ENCODE measurements around the gene SYTL3.

- TF ChIP-seq CBX2 (IDR thresholded peaks at IDR 0.05; ENCODE audit: insufficient read depth, low read length, poor library complexity, severe bottlenecking) (no peak), ZNF184 (CRISPR knock-in tag; IDR thresholded peaks at IDR 0.05) (no peak), SUPT5H (IDR thresholded peaks at IDR 0.05) (no peak), BCLAF1 (IDR thresholded peaks at IDR 0.05; ENCODE audit: borderline replicate concordance in 1 of 2, control insufficient read depth in 1 of 2, low read depth in 2 of 2, low read length in 1 of 2) (no peak)
Measured at GRCh38 chr6:158761746-158762145, 111.9 kb downstream of the SYTL3 start.

All from K562 (cell line).